Activated T-helper 17 cell treated with anti-CD3 and anti-CD28 coated beads, Interleukin-2, amount 50 U/mL, for 72 hours (primary cell): ENCODE results near the gene GPC5. TPM values are rescaled to one million over a fixed set of nuclear protein-coding genes. Genes with fewer than 3 reads are reported as not detected.
A peak's percentile ranks its signal among the peaks of the same experiment; 100 is the strongest.
"Not testable (repeated sequence)": the region's sequence is repeated elsewhere in the genome, so short reads cannot be mapped to it uniquely, and the experiment has no call there.

Experiments used
- ATAC-seq: fragments of 150-1000 bp; cut with Tn5 transposase; replicated peaks from 2 replicates; pipeline ENCODE4 v1.10.0; 2021; ENCODE audit warnings: mild to moderate bottlenecking, moderate library complexity
- H3K27ac Mint-ChIP-seq: one replicate; pipeline ENCODE4 v1.8.0; 2022; ENCODE audit warnings: mixed read lengths
- H3K27me3 Mint-ChIP-seq: one replicate; pipeline ENCODE4 v1.8.0; 2022; ENCODE audit warnings: mixed read lengths
- H3K36me3 Mint-ChIP-seq: one replicate; pipeline ENCODE4 v1.8.0; 2022; ENCODE audit warnings: low read depth, mild to moderate bottlenecking, mixed read lengths
- H3K4me1 Mint-ChIP-seq: one replicate; pipeline ENCODE4 v1.8.0; 2022; ENCODE audit warnings: mixed read lengths
- H3K4me3 Mint-ChIP-seq: one replicate; pipeline ENCODE4 v1.8.0; 2022; ENCODE audit warnings: mild to moderate bottlenecking, mixed read lengths
- H3K9me3 Mint-ChIP-seq: one replicate; pipeline ENCODE4 v1.8.0; 2022; ENCODE audit warnings: mixed read lengths
- total RNA-seq, 2 donors: library from RNA; stranded (reverse); gene quantifications; one replicate each; pipeline ENCODE4 v1.2.3, GENCODE V29; 2022

The GPC5 gene
- total RNA-seq = under 1 TPM; 0.09 to 0.29 TPM

DNA sequence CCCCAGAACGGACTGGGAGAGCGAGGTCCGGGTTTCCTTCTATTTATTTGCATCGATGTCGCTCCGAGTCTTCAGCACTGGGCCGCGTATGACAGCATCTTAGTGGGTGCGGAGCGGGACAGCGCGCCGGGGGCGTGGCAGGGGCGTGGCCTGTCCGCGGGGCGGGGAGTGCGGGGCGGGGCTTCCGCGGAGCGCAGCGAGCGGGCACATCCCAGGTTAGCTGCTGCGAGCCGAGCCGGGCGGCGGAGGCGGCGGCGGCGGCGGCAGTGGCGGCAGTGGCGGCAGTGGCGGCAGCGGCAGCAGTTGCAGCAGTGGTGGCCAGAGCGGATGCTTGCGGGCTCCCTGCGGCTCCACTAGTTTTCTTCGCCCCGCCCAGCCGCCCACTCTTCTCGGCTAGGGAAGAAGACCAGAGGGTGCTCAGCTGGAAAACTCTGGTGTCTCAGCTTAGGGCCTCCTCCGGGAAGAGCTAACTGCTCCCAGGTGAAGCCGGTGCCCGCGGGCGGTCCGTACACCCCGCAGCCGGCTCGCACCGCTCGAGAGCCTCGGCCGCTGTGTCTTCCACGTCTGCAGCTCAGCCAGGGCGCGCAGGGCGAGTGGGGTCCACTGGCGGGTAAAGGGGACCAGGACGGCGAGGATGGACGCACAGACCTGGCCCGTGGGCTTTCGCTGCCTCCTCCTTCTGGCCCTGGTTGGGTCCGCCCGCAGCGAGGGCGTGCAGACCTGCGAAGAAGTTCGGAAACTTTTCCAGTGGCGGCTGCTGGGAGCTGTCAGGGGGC lies at the start of gene GPC5:
Gene GPC5, plus strand, starts transcription at position 209 of the 776 bp plus-strand sequence.
- Mint-ChIP-seq H3K4me3 (peak within 1 kb of the TSS; percentile 79), H3K27ac (no peak within 1 kb of the TSS), H3K4me1 (peaks cover 4% of the 10 kb centered on the region), H3K27me3 (peaks cover 29% of the 10 kb centered on the region), H3K36me3 (no peaks in the 10 kb centered on the region), H3K9me3 (no peaks in the 10 kb centered on the region)
- ATAC-seq = peak; percentile 99

DNA sequence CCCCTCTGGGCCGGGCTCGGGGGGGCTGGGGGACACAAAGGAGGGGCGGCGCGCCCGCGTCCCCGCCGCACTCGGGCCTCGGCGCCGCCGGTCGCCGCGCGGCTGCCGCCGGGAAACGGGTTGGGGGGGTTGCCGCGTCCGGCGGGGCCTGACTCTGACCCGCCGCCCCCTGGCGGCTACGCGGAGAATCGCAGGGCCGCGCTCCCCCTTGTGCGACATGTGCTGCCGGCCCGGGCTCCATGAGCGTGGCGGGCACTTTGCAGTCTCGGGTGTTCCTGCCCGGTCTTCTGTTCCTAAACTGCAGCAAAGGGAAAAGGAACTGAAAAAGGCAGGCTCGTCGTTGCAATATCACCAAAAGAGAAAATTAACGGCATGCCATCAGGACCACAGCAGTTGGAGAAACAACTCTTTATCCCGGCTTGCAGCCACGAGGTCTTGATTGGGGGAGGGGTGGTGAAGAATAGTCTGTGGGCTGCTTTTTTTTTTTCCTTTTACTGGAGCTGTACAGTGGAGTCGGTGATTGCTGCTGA lies 49.5 kb upstream of the GPC5 start:
- Mint-ChIP-seq H3K27me3 (no peaks in the 10 kb centered on the region), H3K27ac (peak overlapping the region; percentile 92), H3K4me1 (peaks cover 18% of the 10 kb centered on the region), H3K36me3 (peaks cover 60% of the 10 kb centered on the region), H3K4me3 (peak overlapping the region; percentile 95), H3K9me3 (no peaks in the 10 kb centered on the region)
- ATAC-seq = peak; percentile 64

- Mint-ChIP-seq H3K27me3 (no peaks in the 10 kb centered on the region), H3K36me3 (peaks cover 73% of the 10 kb centered on the region), H3K4me3 (peak overlapping the region; percentile 95), H3K27ac (peak overlapping the region; percentile 92), H3K4me1 (peaks cover 22% of the 10 kb centered on the region), H3K9me3 (no peaks in the 10 kb centered on the region)
- ATAC-seq = no peak
Measured at GRCh38 chr13:91349992-91350911, 48.2 kb upstream of the GPC5 start.

GRCh38 chr13:91351123-91351522 lies 47.3 kb upstream of the GPC5 start:
- no peak overlapping the region for H3K27ac Mint-ChIP-seq
- peaks cover 28% of the 10 kb centered on the region for H3K4me1 Mint-ChIP-seq
- H3K36me3 Mint-ChIP-seq = peaks cover 81% of the 10 kb centered on the region
- ATAC-seq = no peak
- no peaks in the 10 kb centered on the region for H3K27me3 Mint-ChIP-seq
- peak overlapping the region; percentile 95 for H3K4me3 Mint-ChIP-seq
- no peaks in the 10 kb centered on the region for H3K9me3 Mint-ChIP-seq

GRCh38 chr13:91351980-91352379 lies 46.4 kb upstream of the GPC5 start:
- peak overlapping the region; percentile 20 for H3K27ac Mint-ChIP-seq
- peaks cover 86% of the 10 kb centered on the region for H3K36me3 Mint-ChIP-seq
- H3K27me3 Mint-ChIP-seq = no peaks in the 10 kb centered on the region
- ATAC-seq = no peak
- peak overlapping the region; percentile 95 for H3K4me3 Mint-ChIP-seq
- H3K4me1 Mint-ChIP-seq = peaks cover 36% of the 10 kb centered on the region
- H3K9me3 Mint-ChIP-seq = no peaks in the 10 kb centered on the region

DNA sequence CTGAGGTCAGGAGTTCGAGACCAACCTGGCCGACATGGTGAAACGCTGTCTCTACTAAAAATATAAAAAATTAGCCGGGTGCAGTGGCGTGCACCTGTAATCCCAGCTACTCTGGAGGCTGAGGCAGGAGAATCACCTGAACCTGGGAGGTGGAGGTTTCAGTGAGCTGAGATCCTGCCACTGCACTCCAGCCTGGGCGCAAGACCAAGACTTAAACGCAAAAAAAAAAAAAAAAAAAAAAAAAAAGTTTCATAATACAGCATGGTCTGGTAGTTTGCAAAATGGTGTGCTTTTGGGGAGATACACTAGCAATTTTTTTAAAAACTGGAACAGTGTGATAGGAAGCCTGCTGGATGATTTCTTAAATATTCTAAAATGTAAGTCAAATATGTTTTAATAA lies 45.5 kb upstream of the GPC5 start:
- H3K4me1 Mint-ChIP-seq = peaks cover 37% of the 10 kb centered on the region

GRCh38 chr13:91353494-91353893 lies 44.9 kb upstream of the GPC5 start:
- Mint-ChIP-seq H3K9me3 (no peaks in the 10 kb centered on the region), H3K27ac (no peak overlapping the region), H3K27me3 (no peaks in the 10 kb centered on the region), H3K36me3 (peaks cover 98% of the 10 kb centered on the region), H3K4me3 (peak overlapping the region; percentile 54), H3K4me1 (peaks cover 40% of the 10 kb centered on the region)
- ATAC-seq = no peak

More for the DNA sequence above, 45.5 kb upstream of the GPC5 start:
- not testable (repeated sequence) for H3K9me3 Mint-ChIP-seq, ATAC-seq, H3K27ac Mint-ChIP-seq, H3K27me3 Mint-ChIP-seq
- Mint-ChIP-seq H3K4me3 (peak overlapping the region; percentile 95), H3K36me3 (peaks cover 92% of the 10 kb centered on the region)

DNA sequence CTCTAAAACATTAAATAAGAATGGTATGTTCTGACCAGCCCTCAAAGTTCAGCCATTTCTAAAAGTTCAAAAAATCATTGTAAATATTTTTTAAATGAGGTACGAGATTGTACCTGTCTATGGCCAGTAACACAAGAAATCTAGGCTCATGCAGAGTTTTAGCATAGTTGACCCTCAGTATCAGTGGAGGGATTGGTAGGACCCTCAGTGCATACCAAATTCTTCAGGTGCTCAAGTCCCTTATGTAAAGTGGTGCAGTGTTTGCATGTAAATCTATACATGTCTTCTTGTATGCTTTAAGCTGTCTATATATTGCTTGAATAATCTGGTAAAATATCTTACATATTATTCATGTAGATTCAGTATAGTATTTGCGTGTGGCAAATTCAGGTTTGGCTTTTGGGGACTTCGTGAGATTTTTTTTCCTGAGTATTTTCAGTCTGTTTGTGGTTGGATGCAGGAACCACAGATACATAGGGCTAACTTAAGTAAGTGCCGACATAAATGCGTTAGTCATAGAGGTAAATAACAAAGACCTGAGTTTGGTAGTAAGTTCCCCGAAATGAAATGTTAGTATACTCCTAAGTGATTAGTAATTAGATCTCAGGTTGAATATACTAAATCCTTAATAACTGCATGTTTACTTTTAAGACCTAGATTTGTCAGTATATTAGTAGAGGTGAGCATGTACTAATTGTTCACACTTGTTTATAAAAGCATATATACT lies 43.2 kb upstream of the GPC5 start:
- Mint-ChIP-seq H3K36me3 (peaks cover 99% of the 10 kb centered on the region), H3K27me3 (no peaks in the 10 kb centered on the region), H3K9me3 (no peaks in the 10 kb centered on the region), H3K4me1 (peaks cover 36% of the 10 kb centered on the region), H3K27ac (peak overlapping the region; percentile 8), H3K4me3 (no peak overlapping the region)
- ATAC-seq = no peak

DNA sequence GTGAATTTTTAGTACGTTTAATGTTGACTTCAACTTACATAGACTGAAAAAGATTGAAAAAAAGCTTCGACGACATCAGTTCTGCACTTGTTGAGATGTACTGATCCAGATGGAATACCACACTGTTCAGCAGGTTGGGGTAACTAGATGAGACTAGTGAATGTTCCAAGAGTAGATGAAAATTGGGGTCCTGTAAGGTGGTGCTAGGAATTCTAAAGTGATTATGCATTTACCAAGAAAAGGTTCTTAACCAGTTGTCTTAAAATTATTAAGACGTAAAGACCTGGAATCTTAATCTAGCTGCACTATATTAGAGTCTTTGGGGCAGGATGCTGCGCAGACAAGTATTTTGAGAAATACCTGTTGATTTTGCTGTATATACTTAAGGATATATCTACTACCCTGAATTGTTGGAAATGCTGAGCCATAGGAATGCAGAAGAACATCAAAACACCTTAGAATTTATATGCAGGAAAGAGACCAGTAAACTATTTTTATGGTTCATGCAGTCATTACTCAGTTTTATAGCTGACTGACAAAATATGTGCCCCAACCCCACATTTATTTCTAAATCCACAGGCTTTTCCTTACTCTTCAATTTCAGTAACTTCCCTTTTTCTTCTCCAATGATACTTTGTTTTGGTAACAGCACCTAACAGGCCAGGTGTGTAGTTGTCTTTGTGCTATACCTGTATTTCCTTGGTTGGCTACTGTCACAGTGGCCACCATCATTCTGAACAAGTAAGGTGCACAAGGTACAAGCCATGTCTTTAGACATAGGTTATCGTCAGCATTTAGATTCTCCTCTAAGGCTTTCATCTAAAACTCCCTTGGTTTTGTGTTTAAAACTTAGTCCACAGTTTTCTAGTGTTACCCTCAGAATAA lies 42.4 kb upstream of the GPC5 start:
- Mint-ChIP-seq H3K27me3 (no peaks in the 10 kb centered on the region), H3K9me3 (no peaks in the 10 kb centered on the region), H3K4me3 (no peak overlapping the region), H3K36me3 (peaks cover 98% of the 10 kb centered on the region), H3K4me1 (peaks cover 29% of the 10 kb centered on the region), H3K27ac (no peak overlapping the region)
- no peak for ATAC-seq

- H3K4me1 Mint-ChIP-seq = peaks cover 23% of the 10 kb centered on the region
- ATAC-seq = no peak
- no peak overlapping the region for H3K27ac Mint-ChIP-seq
Measured at GRCh38 chr13:91356919-91357612, 41.4 kb upstream of the GPC5 start.

GRCh38 chr13:91357613-91358386 lies 40.6 kb upstream of the GPC5 start:
- no peaks in the 10 kb centered on the region for H3K27me3 Mint-ChIP-seq
- no peaks in the 10 kb centered on the region for H3K9me3 Mint-ChIP-seq
- peaks cover 23% of the 10 kb centered on the region for H3K4me1 Mint-ChIP-seq
- H3K36me3 Mint-ChIP-seq = peaks cover 86% of the 10 kb centered on the region
- no peak for ATAC-seq
- H3K27ac Mint-ChIP-seq = no peak overlapping the region
- H3K4me3 Mint-ChIP-seq = no peak overlapping the region

More at GRCh38 chr13:91356919-91357612, 41.4 kb upstream of the GPC5 start:
- H3K9me3 Mint-ChIP-seq = no peaks in the 10 kb centered on the region
- H3K4me3 Mint-ChIP-seq = no peak overlapping the region
- H3K36me3 Mint-ChIP-seq = peaks cover 94% of the 10 kb centered on the region
- H3K27me3 Mint-ChIP-seq = no peaks in the 10 kb centered on the region

DNA sequence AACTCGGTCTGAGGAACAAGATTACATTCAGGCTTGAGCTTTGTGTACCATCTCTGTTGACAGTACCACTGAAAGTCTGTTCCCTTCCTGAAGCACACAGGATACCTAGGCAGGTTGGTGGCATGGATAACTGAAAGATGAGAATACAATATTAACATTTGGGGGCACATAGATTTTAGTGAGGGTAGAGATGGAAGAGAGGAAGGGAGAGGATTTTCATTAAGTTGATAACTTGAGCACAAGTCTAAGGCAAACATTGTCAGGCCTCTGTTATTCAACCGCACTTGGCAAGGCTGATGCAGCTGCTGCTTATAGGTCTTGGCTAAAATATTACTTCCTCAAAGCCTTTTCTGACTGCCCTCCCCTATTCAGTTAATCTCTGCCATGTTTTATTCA lies 40.0 kb upstream of the GPC5 start:
- no peak for ATAC-seq
- Mint-ChIP-seq H3K36me3 (peaks cover 80% of the 10 kb centered on the region), H3K27ac (no peak overlapping the region)

More for the DNA sequence above, 40.0 kb upstream of the GPC5 start:
- H3K4me3 Mint-ChIP-seq = no peak overlapping the region
- no peaks in the 10 kb centered on the region for H3K27me3 Mint-ChIP-seq
- H3K9me3 Mint-ChIP-seq = no peaks in the 10 kb centered on the region
- peaks cover 23% of the 10 kb centered on the region for H3K4me1 Mint-ChIP-seq
